BJ (cell line): ENCODE data around the gene DUXB. TPM values are rescaled to one million over a fixed set of nuclear protein-coding genes. Genes with fewer than 3 reads are reported as not detected.

Experiments used
- CTCF ChIA-PET: fragments of 350-600 bp; formaldehyde crosslinking; extraction: SDS; loops from one replicate; lab custom pipeline; 2021; ENCODE audit warnings: antibody characterized with exemption, inconsistent platforms; lab: Yijun Ruan, JAX
- POLR2A ChIA-PET: fragments of 300-600 bp; sonication (Branson Sonifier 250); formaldehyde crosslinking; extraction: SDS; loops from one replicate; lab custom pipeline; 2021; ENCODE audit warnings: antibody characterized with exemption; lab: Charles Lee
- DNase-seq: peaks from one replicate; pipeline ENCODE4 v3.0.0-alpha.2; 2011; ENCODE audit warnings: low read depth
- H3K27me3 ChIP-seq: 2 replicates; pipeline ENCODE4 v1.6.0; 2011; ENCODE audit warnings: low read length; ENCODE audit not compliant: control insufficient read depth, insufficient read depth
- H3K36me3 ChIP-seq: 2 replicates; pipeline ENCODE4 v1.5.1; 2011; ENCODE audit warnings: low read length; ENCODE audit not compliant: control insufficient read depth, insufficient read depth
- H3K4me3 ChIP-seq: 2 replicates; pipeline ENCODE4 v1.5.1; 2011; ENCODE audit warnings: low read depth, mild to moderate bottlenecking, control low read depth, low read length
- CTCF ChIP-seq: IDR thresholded peaks from 2 replicates; pipeline ENCODE4 v1.5.1; 2011; ENCODE audit warnings: low read depth, mild to moderate bottlenecking, control low read depth, inconsistent platforms, low read length, moderate library complexity; ENCODE audit not compliant: insufficient read depth
- polyA plus RNA-seq: library from polyadenylated mRNA; depleted of rRNA; stranded (reverse); fragments of >200 nt; gene quantifications from 2 replicates; pipeline ENCODE4 v1.2.3, GENCODE V29; 2011

DUXB gene
- polyA plus RNA-seq, 1 experiment: not detected

DNA sequence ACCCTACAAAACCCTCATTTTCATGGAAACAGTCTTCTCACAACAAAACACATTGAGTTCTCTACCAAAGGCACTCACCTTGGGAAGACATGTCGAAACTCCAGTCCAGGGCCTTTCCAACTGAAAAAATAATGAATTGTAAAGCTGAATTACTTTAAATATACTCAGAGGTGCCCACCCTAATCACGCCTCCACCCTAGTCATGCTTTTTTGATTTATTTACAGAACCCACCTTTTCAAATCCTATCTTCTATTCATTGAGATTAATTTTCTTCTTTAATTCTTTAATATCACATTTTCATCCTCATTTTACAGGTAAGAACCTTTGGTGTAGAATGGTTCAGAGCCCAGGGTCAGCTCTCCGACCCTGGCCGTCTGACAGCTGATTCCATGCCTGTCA is 24.4 kb downstream of the DUXB start, which contains the start of gene CPHXL2:
Gene CPHXL2 (minus strand): TSS at position 101 of the 400 bp plus-strand sequence. CDS start 10 bp downstream, at position 91.
- POLR2A ChIA-PET: no interaction called here
- CTCF ChIA-PET: interaction anchor here (1.5 kb wide), 1 partner anchor 21 kb away, joined by 4 read pairs; no protein-coding TSS in a partner anchor
- TF ChIP-seq CTCF: no peak

GRCh38 chr16:75667503-75667902 is 33.8 kb downstream of the DUXB start:
- H3K27me3 ChIP-seq: no peaks in the 10 kb centered on the region
- no peak overlapping the region for H3K4me3 ChIP-seq
- POLR2A ChIA-PET: no interaction called here
- CTCF ChIA-PET: no interaction called here
- H3K36me3 ChIP-seq: no peaks in the 10 kb centered on the region; the same call in 1 of the 2 replicates
- no peak for DNase-seq
- TF ChIP-seq CTCF: no peak

More for the DNA sequence above, 24.4 kb downstream of the DUXB start, which contains the start of gene CPHXL2:
- DNase-seq: no peak
- H3K27me3 ChIP-seq: no peaks in the 10 kb centered on the region
- H3K4me3 ChIP-seq: no peak within 1 kb of the TSS
- no peaks in the 10 kb centered on the region for H3K36me3 ChIP-seq

DNA sequence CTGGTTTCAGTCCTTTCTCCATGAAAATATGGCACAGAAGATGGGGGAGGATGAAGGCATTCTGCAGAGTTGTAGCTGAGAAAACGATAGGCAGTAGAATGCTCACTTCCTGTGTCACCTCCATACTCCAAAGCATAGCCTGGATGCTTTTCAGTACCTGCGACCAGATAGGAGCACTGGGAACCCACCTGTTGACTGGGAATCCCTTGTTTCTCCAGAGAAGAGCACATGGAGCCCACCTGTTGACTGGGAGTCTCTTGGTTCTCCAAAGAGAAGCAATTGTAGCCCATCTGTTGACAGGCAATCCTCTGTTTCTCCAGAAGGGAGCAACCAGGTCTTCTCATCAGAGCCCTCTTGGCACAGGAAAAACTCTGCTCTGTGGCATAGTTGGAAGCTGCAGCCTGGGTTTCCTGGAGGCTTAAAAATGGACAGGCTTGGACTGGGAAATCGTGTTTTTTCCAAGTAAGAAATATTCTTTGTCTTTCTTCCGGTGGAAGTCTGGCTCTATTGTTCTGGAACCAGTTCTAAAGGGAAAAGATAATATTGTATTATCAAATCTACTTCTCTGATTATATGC is 40.4 kb downstream of the DUXB start:
- no peak for TF ChIP-seq CTCF
- ChIA-PET POLR2A (no interaction called here), CTCF (no interaction called here)
- Histone ChIP-seq H3K27me3 (no peaks in the 10 kb centered on the region), H3K4me3 (no peak overlapping the region), H3K36me3 (peaks cover 21% of the 10 kb centered on the region)
- no peak for DNase-seq

- ChIA-PET CTCF (no interaction called here), POLR2A (no interaction called here)
- H3K36me3 ChIP-seq: peaks cover 23% of the 10 kb centered on the region
- TF ChIP-seq CTCF: no peak
- no peaks in the 10 kb centered on the region for H3K27me3 ChIP-seq
- H3K4me3 ChIP-seq: no peak overlapping the region
- no peak for DNase-seq
Measured at GRCh38 chr16:75660321-75660720, 40.9 kb downstream of the DUXB start.

DNA sequence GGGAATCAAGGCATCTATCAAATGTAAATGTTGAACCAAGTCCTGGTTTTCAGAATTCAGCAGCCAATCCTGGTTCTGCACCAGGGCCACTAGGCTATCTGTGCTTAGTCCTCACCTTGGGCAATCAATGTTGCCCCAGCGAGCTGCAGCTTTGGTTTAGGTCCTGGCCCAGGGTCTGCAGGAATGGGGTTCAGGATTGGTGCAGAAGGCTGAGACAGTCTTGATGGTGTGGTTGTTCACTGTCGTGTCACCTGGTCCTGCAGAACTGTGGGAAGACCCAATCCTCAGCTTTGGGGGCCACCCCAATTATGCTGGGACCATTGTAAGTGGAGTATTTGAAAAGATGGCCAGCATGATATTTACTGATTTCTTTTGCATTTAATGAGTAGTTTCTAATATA is 43.1 kb downstream of the DUXB start:
- peaks cover 26% of the 10 kb centered on the region for H3K36me3 ChIP-seq
- no peak for DNase-seq
- CTCF ChIA-PET: interaction anchor here (0.8 to 1.0 kb wide), 2 partner anchors 15 to 20 kb away, joined by 3 read pairs; no protein-coding TSS in a partner anchor
- H3K4me3 ChIP-seq: no peak overlapping the region
- no peaks in the 10 kb centered on the region for H3K27me3 ChIP-seq
- no peak for TF ChIP-seq CTCF
- POLR2A ChIA-PET: no interaction called here
